Gastrocnemius medialis (tissue), 4 donors: ENCODE data around the gene MYOM1. TPM values are rescaled to one million over a fixed set of nuclear protein-coding genes. Genes with fewer than 3 reads are reported as not detected.

Experiments used
- ATAC-seq, 2 donors: fragments of 150-250 bp; one replicate each; pipeline ENCODE4 v1.9.1; 2016
- DNase-seq, 2 donors: peaks; one replicate each; pipeline ENCODE4 v3.0.0-alpha.2; 2019
- H3K27ac ChIP-seq, 4 donors: fragments of 200-600 bp; sonication (generic); 1 replicate in 1 of 4; 2 replicates in 3 of 4; pipeline ENCODE4 v1.5.1; 2016 to 2018; ENCODE audit warnings: mild to moderate bottlenecking in 2 of 4, moderate library complexity in 1 of 4
- H3K27me3 ChIP-seq, 3 donors: fragments of 200-600 bp; sonication (generic) in 2 of 3; 1 replicate in 1 of 3; 2 replicates in 2 of 3; pipeline versions ENCODE4 v1.5.1 to v1.6.0; 2016 to 2019; ENCODE audit warnings: mild to moderate bottlenecking in 1 of 3, moderate library complexity in 1 of 3
- H3K36me3 ChIP-seq, 2 donors: fragments of 200-600 bp; sonication (generic) in 1 of 2; one replicate each; pipeline ENCODE4 v1.5.1; 2017 to 2018
- H3K4me1 ChIP-seq, 2 donors: fragments of 200-600 bp; sonication (generic) in 1 of 2; one replicate each; pipeline ENCODE4 v1.5.1; 2016 to 2017; ENCODE audit warnings: mild to moderate bottlenecking in 2 of 2
- H3K4me3 ChIP-seq, 4 donors: fragments of 200-600 bp; sonication (generic) in 3 of 4; 1 replicate in 1 of 4; 2 replicates in 3 of 4; pipeline ENCODE4 v1.5.1; 2016 to 2019; ENCODE audit warnings: mild to moderate bottlenecking in 2 of 4
- H3K9me3 ChIP-seq, 3 donors: fragments of 200-600 bp; sonication (generic) in 2 of 3; 1 replicate in 1 of 3; 2 replicates in 2 of 3; pipeline ENCODE4 v1.5.1; 2016 to 2019
- CTCF ChIP-seq, 5 experiments: fragments of 450-650 bp in 3 of 5; fragments of 200-600 bp in 2 of 5; sonication (generic) in 2 of 5; IDR thresholded peaks in 4 of 5; conservative IDR thresholded peaks in 1 of 5; 1 replicate in 4 of 5; 2 replicates in 1 of 5; pipeline ENCODE4 v1.5.1; 2016 to 2019; ENCODE audit warnings: antibody characterized with exemption in 5 of 5, mild to moderate bottlenecking in 3 of 5, moderate library complexity in 3 of 5
- POLR2A ChIP-seq, 2 donors: fragments of 450-650 bp; IDR thresholded peaks; one replicate each; pipeline ENCODE4 v1.6.1; 2017; ENCODE audit warnings: antibody characterized with exemption in 2 of 2, mild to moderate bottlenecking in 2 of 2, moderate library complexity in 2 of 2
- in situ Hi-C, 4 donors: fragments of 200-750 bp; cut with MboI; loops; one replicate each; pipeline versions ENCODE4 v1.15.0 to v1.8.0; 2017; ENCODE audit warnings: low sequenced_read_pairs in 4 of 4
- intact Hi-C: fragments of 100-400 bp; cut with DNase I; formaldehyde crosslinking; loops from one replicate; pipeline ENCODE4 v1.15.1; 2023; ENCODE audit warnings: low total_unique reads
- total RNA-seq, 4 donors: library from RNA; depleted of rRNA; stranded (reverse); fragments of >200 nt; gene quantifications; one replicate each; pipeline versions ENCODE4 v1.1.0 to v1.2.3, GENCODE V29; 2016

The MYOM1 gene
- total RNA-seq, 4 donors from 2014 or later: 245 to 307 (median 273) TPM

GRCh38 chr18:3164381-3164780 is 55.4 kb downstream of the MYOM1 start:
- Histone ChIP-seq H3K27me3 (no peaks in the 10 kb centered on the region), H3K27ac (peak overlapping the region in 3 of 4 donors; percentile 28 to 72 (median 68)), H3K36me3 (peaks cover 0 to 74% of the 10 kb centered on the region in 2 donors), H3K4me3 (no peak overlapping the region), H3K9me3 (no peaks in the 10 kb centered on the region), H3K4me1 (no peaks in the 10 kb centered on the region)
- in situ Hi-C loops (loop anchor here in 2 of 4 donors (10.0 to 25.0 kb wide), 2 partner anchors 80 to 602 kb away; partner anchors contain the start of genes METTL4 (in 1 of the 2), MYL12A (in 1 of the 2) and NDC80 (in 1 of the 2)), intact Hi-C loops (no loop called here)
- TF ChIP-seq CTCF (IDR thresholded peaks at IDR 0.05 in 4 of 5, conservative IDR thresholded peaks at IDR 0.05 in 1 of 5): no peak
- TF ChIP-seq POLR2A (IDR thresholded peaks at IDR 0.05): no peak
- no peak for ATAC-seq
- no peak for DNase-seq

DNA sequence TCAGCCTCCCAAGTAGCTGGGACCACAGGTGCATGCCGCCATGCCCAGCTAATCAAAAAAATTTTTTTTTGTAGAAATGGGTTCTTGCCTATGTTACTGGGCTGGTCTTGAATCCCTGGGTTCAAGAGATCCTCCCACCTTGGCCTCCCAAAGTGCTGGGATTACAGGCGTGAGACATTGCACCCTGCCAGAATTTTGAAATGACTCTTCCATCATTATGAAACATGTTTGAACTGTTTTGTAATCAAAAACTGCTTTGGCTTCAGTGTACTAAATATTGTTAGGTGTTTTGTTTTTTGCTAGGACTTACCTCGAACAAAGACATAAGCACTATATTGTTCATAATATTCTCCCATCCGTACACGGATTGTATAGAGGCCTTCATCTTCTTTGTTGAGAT is 55.8 kb downstream of the MYOM1 start:
- in situ Hi-C loops: loop anchor here in 2 of 4 donors (10.0 to 25.0 kb wide), 2 partner anchors 81 to 602 kb away; partner anchors contain the start of genes METTL4 (in 1 of the 2), MYL12A (in 1 of the 2) and NDC80 (in 1 of the 2)
- ATAC-seq (peak in 1 of 2 donors; percentile 28), DNase-seq (no peak)
- Histone ChIP-seq H3K4me1 (no peaks in the 10 kb centered on the region), H3K27ac (peak overlapping the region in 3 of 4 donors; percentile 28 to 72 (median 68)), H3K4me3 (no peak overlapping the region), H3K27me3 (no peaks in the 10 kb centered on the region), H3K9me3 (no peaks in the 10 kb centered on the region), H3K36me3 (peaks cover 0 to 74% of the 10 kb centered on the region in 2 donors)
- intact Hi-C loops: no loop called here
- TF ChIP-seq POLR2A (IDR thresholded peaks at IDR 0.05): no peak
- TF ChIP-seq CTCF (IDR thresholded peaks at IDR 0.05 in 4 of 5, conservative IDR thresholded peaks at IDR 0.05 in 1 of 5): no peak

DNA sequence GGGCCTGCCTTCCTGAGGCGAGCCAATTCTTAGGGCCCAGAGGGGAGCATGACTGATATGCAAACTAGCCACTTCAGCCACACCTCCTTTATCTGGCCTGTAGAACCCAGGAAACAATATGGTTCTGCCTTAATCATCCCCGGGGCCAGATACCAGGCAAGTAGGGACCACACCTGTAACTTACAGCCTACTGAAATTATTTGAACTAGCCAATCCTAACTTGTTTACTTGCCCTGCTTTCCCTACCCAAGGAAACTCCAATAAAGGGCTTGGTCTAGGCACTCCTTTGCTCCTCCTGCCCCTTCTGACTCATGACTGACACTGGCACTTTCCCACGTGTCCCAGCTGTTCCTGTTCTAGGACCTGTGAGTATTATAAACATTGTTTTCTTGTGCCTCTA is 57.6 kb downstream of the MYOM1 start:
- peak; percentile 50 to 67 for ATAC-seq
- H3K27ac ChIP-seq: peak overlapping the region; percentile 64 to 74 (median 70)
- TF ChIP-seq CTCF (IDR thresholded peaks at IDR 0.05 in 4 of 5, conservative IDR thresholded peaks at IDR 0.05 in 1 of 5): no peak
- TF ChIP-seq POLR2A (IDR thresholded peaks at IDR 0.05): no peak
- no peaks in the 10 kb centered on the region for H3K27me3 ChIP-seq
- H3K4me1 ChIP-seq: no peaks in the 10 kb centered on the region
- no peaks in the 10 kb centered on the region for H3K9me3 ChIP-seq
- intact Hi-C loops (no loop called here), in situ Hi-C loops (loop anchor here in 2 of 4 donors (10.0 to 25.0 kb wide), 2 partner anchors 83 to 600 kb away; partner anchors contain the start of genes METTL4 (in 1 of the 2), MYL12A (in 1 of the 2) and NDC80 (in 1 of the 2))
- DNase-seq: peak; percentile 32 to 50
- no peak overlapping the region for H3K4me3 ChIP-seq
- peaks cover 0 to 63% of the 10 kb centered on the region in 2 donors for H3K36me3 ChIP-seq

DNA sequence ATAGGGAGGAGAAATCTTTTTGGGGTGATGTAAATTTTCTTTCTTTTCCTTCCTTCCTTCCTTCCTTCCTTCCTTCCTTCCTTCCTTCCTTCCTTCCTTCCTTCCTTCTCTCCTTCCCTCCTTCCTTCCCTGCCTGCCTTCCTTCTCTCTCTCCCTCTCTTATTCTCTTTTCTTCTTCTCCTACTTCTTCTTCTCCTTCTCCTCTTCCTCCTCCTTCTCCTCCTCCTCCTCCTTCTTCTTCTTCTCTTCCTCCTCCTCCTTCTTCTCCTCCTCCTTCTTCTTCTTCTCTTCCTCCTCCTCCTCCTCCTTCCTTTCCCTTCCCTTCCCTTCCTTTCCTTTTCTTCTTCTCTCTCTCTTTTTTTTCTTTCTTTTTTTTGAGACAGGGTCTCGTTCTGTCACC is 59.9 kb downstream of the MYOM1 start:
- DNase-seq (no peak), ATAC-seq (no peak)
- TF ChIP-seq POLR2A (IDR thresholded peaks at IDR 0.05) (no peak), CTCF (IDR thresholded peaks at IDR 0.05 in 4 of 5, conservative IDR thresholded peaks at IDR 0.05 in 1 of 5) (no peak)
- Histone ChIP-seq H3K36me3 (peaks cover 0 to 46% of the 10 kb centered on the region in 2 donors), H3K4me1 (peaks cover 6 to 12% of the 10 kb centered on the region in 2 donors), H3K27ac (peak overlapping the region in 3 of 4 donors; percentile 5 to 38 (median 27)), H3K27me3 (no peaks in the 10 kb centered on the region), H3K4me3 (no peak overlapping the region), H3K9me3 (no peaks in the 10 kb centered on the region)
- intact Hi-C loops (no loop called here), in situ Hi-C loops (loop anchor here (5.0 to 25.0 kb wide), 3 partner anchors 85 to 598 kb away; partner anchors contain the start of genes MYL12A (in 4 of the 4), METTL4 (in 1 of the 4) and NDC80 (in 1 of the 4))
